HG03064 (cell line): ENCODE measurements around the gene HHLA2.

Experiments used
- ATAC-seq: cut with Tn5 transposase; IDR thresholded peaks from one replicate; pipeline ENCODE4 v1.9.1; 2021; ENCODE audit warnings: low read depth; ENCODE audit not compliant: unreplicated experiment

The HHLA2 gene

DNA sequence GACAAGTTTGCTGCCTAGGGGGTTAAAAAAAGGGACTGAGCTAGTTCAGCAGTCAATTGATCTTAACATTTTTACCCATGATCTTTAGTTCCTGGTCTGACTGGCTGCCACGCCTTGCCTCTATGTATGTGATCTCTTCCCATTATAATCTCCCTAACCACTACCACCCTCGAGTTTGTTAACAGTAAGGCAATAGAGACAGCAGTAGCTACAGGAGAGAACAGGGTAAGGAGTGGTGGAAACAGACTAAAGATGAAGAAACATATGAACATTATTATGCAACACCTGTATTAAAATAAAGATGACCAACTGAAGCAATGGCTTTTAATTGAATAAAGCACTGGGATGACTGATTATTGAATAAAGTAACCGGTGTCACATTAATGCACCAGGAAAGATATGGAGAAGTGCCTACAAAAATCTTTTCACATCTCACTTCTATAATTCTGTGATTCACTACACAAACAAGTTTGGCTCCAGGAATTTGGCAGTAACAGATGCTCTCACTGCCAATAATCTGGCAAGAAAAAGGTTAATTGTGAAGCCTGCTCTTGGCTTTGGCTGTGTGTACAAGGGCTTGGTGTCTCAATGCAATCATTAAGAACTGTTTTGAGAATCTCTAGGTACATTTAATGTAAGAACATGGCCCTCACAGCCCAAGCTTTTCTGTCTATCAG is 95.7 kb downstream of the HHLA2 start:
- ATAC-seq: no peak

DNA sequence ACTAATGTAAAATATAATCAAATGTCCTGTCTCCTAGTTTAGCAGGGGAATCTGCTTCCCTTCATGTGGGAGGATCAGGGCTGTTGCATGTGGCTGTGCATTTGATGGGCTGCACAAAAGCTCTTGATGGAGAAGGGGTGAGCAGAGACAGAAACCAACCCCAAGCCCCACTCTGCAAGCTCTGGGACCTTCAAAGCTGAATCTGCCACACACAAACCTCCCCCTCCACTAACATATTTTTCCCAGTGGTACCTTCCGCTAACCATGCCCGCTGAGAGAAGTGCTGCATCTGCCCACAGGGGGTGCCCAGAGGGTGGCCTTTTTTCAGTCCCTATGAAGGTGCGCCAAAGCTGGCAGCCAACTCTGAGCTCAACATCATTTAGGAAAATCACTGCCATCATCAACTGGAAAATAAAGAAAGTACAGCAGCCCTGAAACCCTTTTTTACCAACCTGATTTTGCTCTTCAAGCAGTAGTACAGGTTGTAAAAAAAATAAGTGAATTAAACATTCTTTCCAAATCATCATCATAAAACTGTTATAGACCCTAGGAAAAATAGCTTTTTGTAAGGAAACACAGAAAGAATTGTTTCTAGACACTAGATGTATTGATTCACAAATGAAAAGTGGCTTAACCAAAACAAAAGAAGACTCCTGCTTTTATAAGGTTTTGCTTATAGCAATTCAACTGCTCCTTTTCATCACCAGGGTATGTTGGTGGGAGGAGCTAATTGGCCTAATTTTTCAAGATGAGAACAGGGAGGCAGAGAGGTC is 97.0 kb downstream of the HHLA2 start:
- ATAC-seq: no peak

- no peak for ATAC-seq
Measured at GRCh38 chr3:108394016-108394415, 97.7 kb downstream of the HHLA2 start.

DNA sequence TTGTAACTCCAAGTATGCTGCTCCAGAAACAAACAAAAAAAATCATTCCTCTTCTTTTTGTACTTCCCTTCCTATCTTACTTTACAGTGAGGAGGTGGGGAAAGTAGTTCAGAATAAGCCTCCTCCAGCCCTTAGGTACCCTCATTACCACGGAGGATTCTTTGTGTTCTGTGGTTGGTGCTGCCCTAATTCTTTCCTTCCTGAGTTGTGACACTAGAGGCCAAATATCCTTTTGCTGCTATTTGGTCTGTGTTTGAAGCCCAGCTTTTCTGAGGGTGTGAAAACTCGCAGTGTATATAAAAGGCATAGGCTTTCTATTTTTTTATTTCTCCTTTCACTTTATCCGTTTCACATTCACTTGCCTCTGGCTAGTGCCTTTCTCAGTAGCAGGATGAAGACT is 98.2 kb downstream of the HHLA2 start:
- no peak for ATAC-seq

- no peak for ATAC-seq
Measured at GRCh38 chr3:108396336-108396735, 100.0 kb downstream of the HHLA2 start.

GRCh38 chr3:108398510-108398909 is 102.2 kb downstream of the HHLA2 start:
- ATAC-seq: no peak

DNA sequence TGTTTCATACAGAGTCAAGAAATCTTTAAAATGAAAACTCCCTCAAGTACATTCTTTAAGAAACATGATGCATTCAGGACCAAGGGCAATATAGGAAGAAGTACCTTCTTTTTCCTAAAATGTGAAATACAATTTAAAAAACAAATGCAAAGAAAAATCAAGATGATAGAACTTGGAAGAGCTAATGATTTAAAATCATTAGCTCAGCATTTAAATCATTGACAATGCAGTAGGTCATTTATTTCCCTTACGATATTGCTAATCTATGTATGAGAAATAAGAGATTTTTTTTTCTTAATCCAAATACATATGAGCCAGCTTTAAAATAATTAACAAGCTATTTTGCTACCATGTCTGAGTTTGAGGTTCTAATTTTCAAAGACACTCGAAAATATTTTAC is 105.5 kb downstream of the HHLA2 start:
- no peak for ATAC-seq

GRCh38 chr3:108403198-108403597 is 106.8 kb downstream of the HHLA2 start:
- ATAC-seq: no peak

DNA sequence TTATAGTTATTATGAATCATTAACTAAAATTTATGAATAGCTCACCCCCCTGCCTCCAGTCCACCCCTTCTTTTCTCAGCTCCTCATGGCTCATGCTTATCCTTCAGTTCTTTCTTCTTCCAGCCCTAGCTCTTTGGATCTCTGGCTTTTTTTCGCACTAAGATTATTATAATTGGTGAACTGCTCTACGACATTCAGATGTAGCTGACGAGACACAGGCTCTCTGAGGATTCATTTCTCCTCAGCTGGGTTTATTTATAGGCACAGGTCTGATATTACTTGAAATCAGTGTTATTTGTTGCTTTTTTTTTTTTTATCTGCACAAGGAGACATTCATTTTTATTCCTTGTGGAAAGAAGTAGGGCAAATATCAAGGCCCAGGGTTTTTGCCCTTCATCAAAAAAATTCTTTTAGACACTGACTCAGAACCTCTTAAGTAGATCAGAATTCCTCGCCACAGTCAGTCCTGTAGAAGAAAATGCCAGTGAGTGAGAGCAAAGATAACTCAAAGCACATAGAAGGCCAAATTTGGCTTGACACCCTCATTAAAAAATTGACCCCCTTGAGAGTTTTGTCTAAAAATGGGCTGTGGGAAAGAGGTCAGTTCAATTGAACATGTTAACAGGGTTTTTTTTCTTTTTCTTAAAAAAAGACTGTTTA is 107.5 kb downstream of the HHLA2 start:
- no peak for ATAC-seq

- ATAC-seq: no peak
Measured at GRCh38 chr3:108404368-108404767, 108.0 kb downstream of the HHLA2 start.

- no peak for ATAC-seq
Measured at GRCh38 chr3:108406063-108406660, 109.8 kb downstream of the HHLA2 start.

DNA sequence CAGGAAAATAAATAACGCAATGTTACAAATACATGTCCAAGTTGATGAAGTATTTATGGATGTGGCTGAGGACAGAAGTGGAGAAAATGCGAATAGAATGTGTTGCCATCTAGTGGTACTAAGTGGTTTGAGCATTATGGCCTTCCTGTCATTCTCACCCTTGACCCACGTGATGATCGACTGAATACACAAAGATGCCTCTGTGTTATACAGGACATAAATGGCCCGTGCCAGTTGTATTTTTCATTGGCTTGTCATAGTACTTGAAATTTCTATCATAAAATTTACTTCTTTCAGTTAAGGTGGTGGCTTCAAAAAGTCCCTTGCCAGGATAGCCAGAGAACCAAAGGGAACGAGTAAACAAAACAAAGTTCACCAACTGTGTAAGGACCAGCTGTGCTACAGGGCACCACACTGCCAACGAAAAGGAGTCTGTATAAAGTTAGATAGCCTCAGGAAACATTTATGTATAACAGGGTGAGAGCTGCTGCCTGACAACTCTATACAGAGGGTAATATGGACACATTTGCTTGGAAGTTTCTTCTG is 110.4 kb downstream of the HHLA2 start:
- peak; percentile 86 for ATAC-seq

DNA sequence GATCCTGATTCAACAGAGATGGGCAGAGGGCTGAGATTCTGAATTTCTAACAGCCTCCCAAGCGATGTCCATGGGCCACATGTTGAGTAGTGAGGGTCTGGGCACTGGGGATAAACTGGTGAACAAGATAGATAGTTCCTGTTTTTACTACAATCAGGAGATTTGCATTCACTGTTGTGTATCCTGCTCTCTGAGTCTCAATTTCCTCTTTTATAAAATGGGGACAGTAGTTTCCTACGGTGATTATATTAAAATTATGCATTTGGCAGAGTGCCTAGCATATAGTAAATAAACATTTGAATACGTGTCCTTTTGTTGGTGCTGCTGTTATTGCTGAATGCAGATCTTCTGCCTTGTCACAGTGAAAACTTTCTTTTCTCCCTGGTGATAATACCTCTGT is 111.5 kb downstream of the HHLA2 start:
- ATAC-seq: no peak

DNA sequence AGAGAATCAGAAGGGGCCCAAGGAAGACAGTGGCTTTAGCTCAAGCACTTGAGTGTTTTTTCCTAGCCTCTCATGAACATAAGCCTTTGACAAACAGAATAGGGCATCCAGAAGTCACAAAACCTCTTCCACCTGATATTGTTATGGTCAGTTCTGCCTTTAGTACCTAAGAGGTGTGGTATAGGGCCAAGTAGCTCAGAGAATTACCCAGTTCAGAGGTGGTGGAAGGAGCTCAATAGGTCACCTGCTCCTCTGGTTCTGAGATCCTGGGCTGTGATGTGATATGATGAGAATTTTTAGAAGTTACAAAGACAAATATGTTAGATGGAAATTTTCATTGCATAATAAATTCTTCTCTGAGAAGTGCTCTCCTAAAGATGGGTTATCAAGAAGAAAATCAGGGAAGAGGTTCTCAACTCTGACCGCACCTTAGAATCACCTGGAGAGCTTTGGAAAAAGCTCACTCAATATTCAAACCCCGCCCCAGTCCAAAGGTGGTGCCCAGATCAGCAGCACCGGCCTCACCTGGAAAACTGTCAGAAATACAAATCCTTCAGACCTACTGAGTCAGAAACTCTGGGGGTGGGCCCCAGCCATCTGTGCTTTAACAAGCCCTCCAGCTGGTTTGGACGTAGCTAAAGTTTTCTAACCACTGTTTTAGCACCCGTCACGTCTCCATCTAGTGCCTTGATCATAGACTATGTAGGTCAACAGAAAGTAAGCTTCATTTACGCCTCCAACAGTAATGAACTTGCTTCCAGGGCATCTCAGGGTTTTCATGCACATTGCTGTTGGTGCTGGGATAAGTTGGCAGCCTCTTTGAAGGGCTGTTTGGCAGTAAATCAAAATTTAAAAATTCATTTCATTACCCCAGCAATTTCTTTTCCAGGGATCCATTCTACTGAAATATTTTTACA is 112.8 kb downstream of the HHLA2 start:
- no peak for ATAC-seq

GRCh38 chr3:108409800-108410178 is 113.4 kb downstream of the HHLA2 start:
- ATAC-seq: no peak

DNA sequence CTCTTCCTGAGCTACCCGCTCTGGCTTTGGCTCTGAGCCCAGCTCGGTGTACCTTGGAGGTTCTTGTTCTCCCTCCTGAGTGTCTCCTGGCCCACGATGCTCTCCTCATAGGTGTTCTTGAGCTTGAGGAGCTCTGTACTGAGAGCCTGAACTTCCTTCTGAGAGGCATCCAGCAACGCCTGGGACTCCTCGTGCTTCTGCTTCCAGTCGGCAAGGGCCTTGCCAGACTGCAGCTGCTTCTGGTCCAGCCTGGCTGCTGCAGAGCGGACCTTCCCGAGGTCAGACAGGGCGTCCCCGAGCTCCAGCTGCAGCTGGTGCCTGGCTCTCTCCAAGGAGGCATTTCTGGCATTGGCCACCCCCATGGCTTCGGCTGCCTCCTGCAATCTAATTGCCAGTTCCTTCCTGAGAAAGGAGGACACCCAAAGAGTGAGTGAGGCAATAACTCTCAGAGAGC is 114.2 kb downstream of the HHLA2 start:
- no peak for ATAC-seq

GRCh38 chr3:108412121-108412750 is 115.9 kb downstream of the HHLA2 start:
- ATAC-seq: no peak

DNA sequence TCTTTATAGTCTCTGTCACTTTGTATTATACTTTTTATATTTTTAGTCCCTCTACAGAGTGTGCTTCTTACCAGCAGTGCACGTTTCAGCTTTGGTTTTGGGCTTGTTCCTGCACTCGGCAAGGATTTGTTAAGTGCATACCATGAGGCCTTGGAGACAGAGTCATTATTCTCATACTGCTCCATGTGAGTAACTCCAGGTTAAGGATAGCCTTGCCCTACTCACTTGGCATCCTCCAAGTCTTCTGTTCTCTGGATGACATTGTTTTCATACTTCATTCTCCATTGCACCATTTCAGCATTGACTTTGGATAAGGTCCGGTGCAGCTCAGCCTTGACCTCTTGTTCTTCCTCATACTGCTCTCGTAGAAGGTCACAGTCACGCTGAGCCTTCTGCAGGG is 117.7 kb downstream of the HHLA2 start:
- ATAC-seq: no peak

DNA sequence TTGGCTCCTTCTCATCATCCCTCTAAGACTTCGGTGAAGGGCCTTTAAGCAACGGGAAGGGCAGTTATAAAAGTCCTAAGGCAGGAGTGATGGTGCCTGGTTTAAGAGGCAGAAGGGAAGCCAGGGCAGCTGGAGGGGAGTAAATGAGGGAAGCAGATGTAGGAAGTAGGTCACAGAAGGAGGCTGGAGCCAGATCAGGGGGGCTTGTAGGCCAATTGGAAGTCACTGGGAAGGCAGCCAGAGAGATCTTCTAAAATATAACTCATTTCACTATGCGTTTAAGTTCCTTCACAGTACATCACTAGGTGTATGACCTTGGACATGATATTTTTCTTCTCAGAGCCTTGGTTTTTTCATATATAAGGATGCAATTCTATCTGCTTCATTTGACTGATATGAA is 119.3 kb downstream of the HHLA2 start:
- no peak for ATAC-seq
